Activated naive CD4-positive, alpha-beta T cell (primary cell): ENCODE results near the gene LRRN4CL.
A peak's percentile ranks its signal among the peaks of the same experiment; 100 is the strongest.

Experiments used
- DNase-seq, 4 experiments: peaks; one replicate each; lab custom pipeline; 2025; lab: John Stamatoyannopoulos, UW

LRRN4CL gene

GRCh38 chr11:62646825-62647608 lies 42.3 kb downstream of the LRRN4CL start:
- DNase-seq, result no peak

- DNase-seq, result peak; percentile 94 to 98 (median 96)
Observed at GRCh38 chr11:62645946-62646824, 43.1 kb downstream of the LRRN4CL start, which contains the start of gene GANAB. Gene GANAB, minus strand, starts transcription at chr11:62646613. Its CDS starts 14 bp downstream, at chr11:62646599.

- no peak for DNase-seq
Observed at GRCh38 chr11:62645671-62645945, 43.7 kb downstream of the LRRN4CL start.

GRCh38 chr11:62644220-62644619 lies 45.1 kb downstream of the LRRN4CL start:
- no peak for DNase-seq
